Neural progenitor cell (in vitro differentiated cells): ENCODE results near the gene KIAA0232. TPM values are rescaled to one million over a fixed set of nuclear protein-coding genes. Genes with fewer than 3 reads are reported as not detected.

Experiments used
- DNase-seq: peaks from one replicate; pipeline ENCODE4 v3.0.0-alpha.2; 2016; ENCODE audit warnings: low spot score
- H2AFZ ChIP-seq: fragments of 200-600 bp; sonication (generic); replicated peaks from 2 replicates; pipeline ENCODE4 v1.6.1; 2016; ENCODE audit warnings: antibody characterized with exemption
- H3F3A ChIP-seq: fragments of 200-600 bp; sonication (generic); 2 replicates; pipeline ENCODE4 v1.6.1; 2016; ENCODE audit warnings: antibody characterized with exemption, low read depth
- H3K27ac ChIP-seq: fragments of 200-600 bp; sonication (generic); 2 replicates; pipeline ENCODE4 v1.5.1; 2016; ENCODE audit warnings: mild to moderate bottlenecking
- H3K27me3 ChIP-seq: fragments of 200-600 bp; sonication (generic); 2 replicates; pipeline ENCODE4 v1.6.1; 2016; ENCODE audit warnings: mild to moderate bottlenecking, moderate library complexity
- H3K36me3 ChIP-seq: fragments of 200-600 bp; sonication (generic); 2 replicates; pipeline ENCODE4 v1.5.1; 2016
- H3K4me1 ChIP-seq: fragments of 200-600 bp; sonication (generic); 2 replicates; pipeline ENCODE4 v1.6.1; 2016; ENCODE audit warnings: mixed run types
- H3K4me2 ChIP-seq: fragments of 200-600 bp; sonication (generic); 2 replicates; pipeline ENCODE4 v1.6.1; 2016
- H3K4me3 ChIP-seq: fragments of 200-600 bp; sonication (generic); 2 replicates; pipeline ENCODE4 v1.5.1; 2016
- H3K79me2 ChIP-seq: fragments of 200-600 bp; sonication (generic); 2 replicates; pipeline ENCODE4 v1.6.1; 2016; ENCODE audit warnings: low read depth
- H3K9ac ChIP-seq: fragments of 200-600 bp; sonication (generic); 2 replicates; pipeline ENCODE4 v1.6.1; 2016
- H3K9me3 ChIP-seq: fragments of 200-600 bp; sonication (generic); 2 replicates; pipeline ENCODE4 v1.5.1; 2016; ENCODE audit warnings: low read depth
- H4K20me1 ChIP-seq: fragments of 200-600 bp; sonication (generic); 2 replicates; pipeline ENCODE4 v1.6.1; 2016; ENCODE audit warnings: low read depth
- H3K27ac Mint-ChIP-seq: 3 replicates; pipeline ENCODE4 v1.8.0; 2021; ENCODE audit warnings: mixed read lengths
- H3K27me3 Mint-ChIP-seq: 2 replicates; pipeline ENCODE4 v1.8.0; 2022; ENCODE audit warnings: low read depth, mild to moderate bottlenecking, inconsistent platforms, moderate library complexity, mixed read lengths; ENCODE audit not compliant: insufficient read depth
- H3K36me3 Mint-ChIP-seq: 3 replicates; pipeline ENCODE4 v1.8.0; 2021; ENCODE audit warnings: mixed read lengths
- H3K4me1 Mint-ChIP-seq: 3 replicates; pipeline ENCODE4 v1.8.0; 2021; ENCODE audit warnings: mixed read lengths
- H3K4me3 Mint-ChIP-seq: 3 replicates; pipeline ENCODE4 v1.8.0; 2021; ENCODE audit warnings: mild to moderate bottlenecking, moderate library complexity, mixed read lengths
- H3K9me3 Mint-ChIP-seq: 3 replicates; pipeline ENCODE4 v1.8.0; 2020; ENCODE audit warnings: mixed read lengths
- EZH2 ChIP-seq: fragments of 200-600 bp; sonication (generic); IDR thresholded peaks from 2 replicates; pipeline ENCODE4 v1.6.1; 2017; ENCODE audit warnings: antibody characterized with exemption, mild to moderate bottlenecking, moderate library complexity
- EZH2phosphoT487 ChIP-seq: fragments of 200-600 bp; sonication (generic); IDR thresholded peaks from 2 replicates; pipeline ENCODE4 v1.6.1; 2017; ENCODE audit warnings: antibody characterized with exemption
- total RNA-seq: library from RNA; depleted of rRNA; stranded (reverse); fragments of >200 nt; gene quantifications from 2 replicates; pipeline ENCODE4 v1.2.3, GENCODE V29; 2015; ENCODE audit warnings: low replicate concordance
- TF ChIP-seq, protein P1 (sequence below): fragments of 200-600 bp; sonication (generic); IDR thresholded peaks from 2 replicates; pipeline ENCODE4 v1.5.1; 2017; ENCODE audit warnings: antibody characterized with exemption, mild to moderate bottlenecking

Gene KIAA0232
- total RNA-seq, 1 donor from 2014 or later = 42.9 TPM

GRCh38 chr4:6874981-6875380, 92.5 kb downstream of the KIAA0232 start:
- Mint-ChIP-seq H3K4me1 (no peaks in the 10 kb centered on the region), H3K36me3 (peaks cover 43% of the 10 kb centered on the region)

DNA sequence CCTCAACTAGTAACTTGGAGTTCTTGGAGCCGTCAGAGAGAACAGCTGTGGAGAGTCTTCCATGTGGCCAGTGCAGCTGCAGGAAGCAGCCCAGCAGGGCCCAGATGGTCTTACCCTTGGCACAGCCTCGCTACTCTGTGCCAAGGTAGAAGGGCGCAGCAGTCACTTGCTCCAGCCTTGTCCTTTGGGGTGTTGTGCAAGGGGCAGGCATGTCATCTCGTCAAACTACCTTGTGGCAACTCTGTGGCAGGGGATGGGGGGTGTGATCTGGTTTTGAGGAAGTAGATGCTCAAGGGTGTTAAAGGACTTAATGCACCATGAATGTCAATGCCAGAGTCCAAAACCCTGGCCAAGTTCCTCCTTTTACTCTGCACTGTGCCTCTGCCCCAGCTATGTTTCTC, 92.9 kb downstream of the KIAA0232 start:
- DNase-seq = no peak
- no peak overlapping the region for H3K4me3 Mint-ChIP-seq
- peaks cover 3% of the 10 kb centered on the region for H3K27me3 Mint-ChIP-seq
- no peaks in the 10 kb centered on the region for H3F3A ChIP-seq
- H3K4me2 ChIP-seq = no peak overlapping the region
- no peaks in the 10 kb centered on the region for H3K9me3 Mint-ChIP-seq
- TF ChIP-seq, protein P1, sequence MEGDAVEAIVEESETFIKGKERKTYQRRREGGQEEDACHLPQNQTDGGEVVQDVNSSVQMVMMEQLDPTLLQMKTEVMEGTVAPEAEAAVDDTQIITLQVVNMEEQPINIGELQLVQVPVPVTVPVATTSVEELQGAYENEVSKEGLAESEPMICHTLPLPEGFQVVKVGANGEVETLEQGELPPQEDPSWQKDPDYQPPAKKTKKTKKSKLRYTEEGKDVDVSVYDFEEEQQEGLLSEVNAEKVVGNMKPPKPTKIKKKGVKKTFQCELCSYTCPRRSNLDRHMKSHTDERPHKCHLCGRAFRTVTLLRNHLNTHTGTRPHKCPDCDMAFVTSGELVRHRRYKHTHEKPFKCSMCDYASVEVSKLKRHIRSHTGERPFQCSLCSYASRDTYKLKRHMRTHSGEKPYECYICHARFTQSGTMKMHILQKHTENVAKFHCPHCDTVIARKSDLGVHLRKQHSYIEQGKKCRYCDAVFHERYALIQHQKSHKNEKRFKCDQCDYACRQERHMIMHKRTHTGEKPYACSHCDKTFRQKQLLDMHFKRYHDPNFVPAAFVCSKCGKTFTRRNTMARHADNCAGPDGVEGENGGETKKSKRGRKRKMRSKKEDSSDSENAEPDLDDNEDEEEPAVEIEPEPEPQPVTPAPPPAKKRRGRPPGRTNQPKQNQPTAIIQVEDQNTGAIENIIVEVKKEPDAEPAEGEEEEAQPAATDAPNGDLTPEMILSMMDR = no peak
- TF ChIP-seq EZH2 = no peak
- TF ChIP-seq EZH2phosphoT487 = no peak
- H3K9ac ChIP-seq = no peak overlapping the region
- peaks cover 2% of the 10 kb centered on the region for H3K4me1 Mint-ChIP-seq
- H3K27me3 ChIP-seq = no peaks in the 10 kb centered on the region
- H3K4me3 ChIP-seq = no peak overlapping the region
- H3K36me3 Mint-ChIP-seq = peaks cover 46% of the 10 kb centered on the region
- H3K9me3 ChIP-seq = no peaks in the 10 kb centered on the region
- no peaks in the 10 kb centered on the region for H3K4me1 ChIP-seq
- no peak overlapping the region for H3K27ac ChIP-seq
- no peaks in the 10 kb centered on the region for H3K36me3 ChIP-seq
- H2AFZ ChIP-seq = no peak overlapping the region
- H3K27ac Mint-ChIP-seq = no peak overlapping the region
- H4K20me1 ChIP-seq = peaks cover 37% of the 10 kb centered on the region
- no peaks in the 10 kb centered on the region for H3K79me2 ChIP-seq

More at GRCh38 chr4:6874981-6875380, 92.5 kb downstream of the KIAA0232 start:
- no peak overlapping the region for H3K4me3 Mint-ChIP-seq
- no peaks in the 10 kb centered on the region for H3F3A ChIP-seq
- no peak overlapping the region for H3K9ac ChIP-seq
- DNase-seq = no peak
- H3K4me2 ChIP-seq = no peak overlapping the region
- no peak overlapping the region for H3K4me3 ChIP-seq
- H3K9me3 ChIP-seq = no peaks in the 10 kb centered on the region
- no peaks in the 10 kb centered on the region for H3K4me1 ChIP-seq
- no peak overlapping the region for H3K27ac Mint-ChIP-seq
- TF ChIP-seq, protein P1 = no peak
- no peak for TF ChIP-seq EZH2
- TF ChIP-seq EZH2phosphoT487 = no peak
- H3K27me3 ChIP-seq = no peaks in the 10 kb centered on the region
- peaks cover 38% of the 10 kb centered on the region for H4K20me1 ChIP-seq
- H2AFZ ChIP-seq = no peak overlapping the region
- H3K36me3 ChIP-seq = no peaks in the 10 kb centered on the region
- H3K9me3 Mint-ChIP-seq = no peaks in the 10 kb centered on the region
- H3K27ac ChIP-seq = no peak overlapping the region
- no peaks in the 10 kb centered on the region for H3K79me2 ChIP-seq
- peaks cover 6% of the 10 kb centered on the region for H3K27me3 Mint-ChIP-seq

- peaks cover 2% of the 10 kb centered on the region for H3K4me1 Mint-ChIP-seq
- no peaks in the 10 kb centered on the region for H3K27me3 ChIP-seq
Measured at GRCh38 chr4:6876440-6876839, 93.9 kb downstream of the KIAA0232 start.

More at GRCh38 chr4:6876440-6876839, 93.9 kb downstream of the KIAA0232 start:
- TF ChIP-seq EZH2phosphoT487 (no peak), EZH2 (no peak)
- TF ChIP-seq, protein P1 = no peak
- Mint-ChIP-seq H3K27me3 (peaks cover 3% of the 10 kb centered on the region), H3K4me3 (no peak overlapping the region), H3K27ac (no peak overlapping the region), H3K36me3 (peaks cover 47% of the 10 kb centered on the region), H3K9me3 (no peaks in the 10 kb centered on the region)
- Histone ChIP-seq H3K9me3 (no peaks in the 10 kb centered on the region), H3K36me3 (no peaks in the 10 kb centered on the region), H3K79me2 (no peaks in the 10 kb centered on the region), H3F3A (no peaks in the 10 kb centered on the region), H3K4me1 (no peaks in the 10 kb centered on the region), H3K4me2 (no peak overlapping the region), H4K20me1 (peaks cover 31% of the 10 kb centered on the region), H3K9ac (no peak overlapping the region), H3K4me3 (no peak overlapping the region), H3K27ac (no peak overlapping the region), H2AFZ (no peak overlapping the region)
- DNase-seq = no peak
